WTC11 (cell line): ENCODE results near the gene SENP7.

Experiments
- AFF4 ChIP-seq: sonication (generic); formaldehyde crosslinking; IDR thresholded peaks from 2 replicates; pipeline ENCODE4 v1.8.1; 2023; ENCODE audit warnings: mild to moderate bottlenecking, missing genetic modification reagents, borderline replicate concordance
- AR ChIP-seq: fragments of 250-450 bp; sonication (Bioruptor Pico); IDR thresholded peaks from 2 replicates; pipeline ENCODE4 v1.9.0; 2021; ENCODE audit warnings: mild to moderate bottlenecking
- ATF2 ChIP-seq: sonication (generic); formaldehyde crosslinking; IDR thresholded peaks from 2 replicates; pipeline ENCODE4 v1.8.1; 2022; ENCODE audit warnings: low read depth, missing genetic modification reagents, borderline replicate concordance
- CREB1 ChIP-seq: sonication (generic); formaldehyde crosslinking; IDR thresholded peaks from 2 replicates; pipeline ENCODE4 v1.8.0; 2023; ENCODE audit warnings: mild to moderate bottlenecking, missing genetic modification reagents
- CTCF ChIP-seq: fragments of 200-600 bp; IDR thresholded peaks from 2 replicates; pipeline ENCODE4 v1.8.0; 2022; ENCODE audit warnings: antibody characterized with exemption
- FOXP4 ChIP-seq: sonication (generic); formaldehyde crosslinking; IDR thresholded peaks from 2 replicates; pipeline ENCODE4 v1.8.0; 2022; ENCODE audit warnings: mild to moderate bottlenecking, missing genetic modification reagents
- SMAD3 ChIP-seq: sonication (generic); formaldehyde crosslinking; IDR thresholded peaks from 2 replicates; pipeline ENCODE4 v1.8.0; 2022; ENCODE audit warnings: missing genetic modification reagents, mild to moderate bottlenecking, borderline replicate concordance
- SOX15 ChIP-seq: fragments of 250-450 bp; sonication (Bioruptor Pico); IDR thresholded peaks from 2 replicates; pipeline ENCODE4 v1.9.0; 2021; ENCODE audit warnings: mild to moderate bottlenecking
- TEAD4 ChIP-seq: sonication (generic); formaldehyde crosslinking; IDR thresholded peaks from 2 replicates; pipeline ENCODE4 v1.8.0; 2022; ENCODE audit warnings: mild to moderate bottlenecking, missing genetic modification reagents
- USF1 ChIP-seq: sonication (generic); formaldehyde crosslinking; IDR thresholded peaks from 2 replicates; pipeline ENCODE4 v1.8.0; 2022; ENCODE audit warnings: mild to moderate bottlenecking, missing genetic modification reagents
- USF2 ChIP-seq: sonication (generic); formaldehyde crosslinking; IDR thresholded peaks from 2 replicates; pipeline ENCODE4 v1.8.1; 2023; ENCODE audit warnings: mild to moderate bottlenecking, missing genetic modification reagents, moderate library complexity
- ZNF281 ChIP-seq: sonication (generic); formaldehyde crosslinking; IDR thresholded peaks from 2 replicates; pipeline ENCODE4 v1.8.0; 2023; ENCODE audit warnings: mild to moderate bottlenecking, missing genetic modification reagents
- ZNF317 ChIP-seq: sonication (generic); formaldehyde crosslinking; IDR thresholded peaks from 2 replicates; pipeline ENCODE4 v1.8.1; 2023; ENCODE audit warnings: low read depth, mild to moderate bottlenecking, moderate library complexity, missing genetic modification reagents, borderline replicate concordance
- ZNF396 ChIP-seq: fragments of 250-450 bp; sonication (Bioruptor Pico); IDR thresholded peaks from 2 replicates; pipeline ENCODE4 v1.8.0; 2021; ENCODE audit warnings: mild to moderate bottlenecking, moderate library complexity, borderline replicate concordance

- TF ChIP-seq CREB1 (no peak), USF2 (CRISPR knock-in tag) (no peak), USF1 (CRISPR knock-in tag) (no peak), CTCF (no peak), AR (CRISPR knock-in tag) (no peak), AFF4 (no peak), ATF2 (CRISPR knock-in tag) (no peak), SMAD3 (CRISPR knock-in tag) (no peak), ZNF281 (CRISPR knock-in tag) (no peak), TEAD4 (CRISPR knock-in tag) (no peak), ZNF396 (no peak), SOX15 (no peak), FOXP4 (CRISPR knock-in tag) (no peak), ZNF317 (CRISPR knock-in tag) (no peak)
These were observed 79.4 kb downstream of the SENP7 start for GRCh38 chr3:101433652-101434051.
